CD4-positive, alpha-beta T cell treated with Interleukin-10 for 1 hour (primary cell): ENCODE data around the gene PPFIA1.
A peak's percentile ranks its signal among the peaks of the same experiment; 100 is the strongest.

Experiments used
- DNase-seq: peaks from one replicate; pipeline ENCODE4 v3.0.0-alpha.2; 2020

PPFIA1 gene

GRCh38 chr11:70419307-70420007 is 149.0 kb downstream of the PPFIA1 start:
- no peak for DNase-seq

- DNase-seq = no peak
Observed at GRCh38 chr11:70420008-70420464, 149.5 kb downstream of the PPFIA1 start.

- DNase-seq = no peak
Observed at GRCh38 chr11:70420496-70420895, 150.0 kb downstream of the PPFIA1 start.

- no peak for DNase-seq
Observed at GRCh38 chr11:70421123-70421522, 150.6 kb downstream of the PPFIA1 start.

GRCh38 chr11:70422692-70423522 is 152.4 kb downstream of the PPFIA1 start:
- DNase-seq = no peak

- DNase-seq = peak; percentile 42
Observed at GRCh38 chr11:70423523-70424505, 153.3 kb downstream of the PPFIA1 start.

GRCh38 chr11:70424765-70425344 is 154.4 kb downstream of the PPFIA1 start:
- no peak for DNase-seq

GRCh38 chr11:70427436-70427835 is 156.9 kb downstream of the PPFIA1 start:
- DNase-seq = no peak

- DNase-seq = no peak
Observed at GRCh38 chr11:70428701-70429427, 158.4 kb downstream of the PPFIA1 start.

GRCh38 chr11:70429428-70429705 is 158.9 kb downstream of the PPFIA1 start:
- no peak for DNase-seq

- no peak for DNase-seq
Observed at GRCh38 chr11:70429724-70430521, 159.4 kb downstream of the PPFIA1 start.

GRCh38 chr11:70430671-70431574 is 160.4 kb downstream of the PPFIA1 start:
- no peak for DNase-seq

- no peak for DNase-seq
Observed at GRCh38 chr11:70431611-70432010, 161.1 kb downstream of the PPFIA1 start.

GRCh38 chr11:70432065-70432464 is 161.6 kb downstream of the PPFIA1 start:
- no peak for DNase-seq

GRCh38 chr11:70432580-70432979 is 162.1 kb downstream of the PPFIA1 start:
- DNase-seq = no peak

GRCh38 chr11:70433038-70433437 is 162.5 kb downstream of the PPFIA1 start:
- DNase-seq = no peak

- no peak for DNase-seq
Observed at GRCh38 chr11:70433526-70433925, 163.0 kb downstream of the PPFIA1 start.
